ENCODE results near the gene RDH16. TPM values are rescaled to one million over a fixed set of nuclear protein-coding genes. Genes with fewer than 3 reads are reported as not detected.

RDH16 gene
- total and polyA plus RNA-seq, 7 donors, result under 0.01 to 1.1 (median 0.27) TPM; not detected in 2

DNA sequence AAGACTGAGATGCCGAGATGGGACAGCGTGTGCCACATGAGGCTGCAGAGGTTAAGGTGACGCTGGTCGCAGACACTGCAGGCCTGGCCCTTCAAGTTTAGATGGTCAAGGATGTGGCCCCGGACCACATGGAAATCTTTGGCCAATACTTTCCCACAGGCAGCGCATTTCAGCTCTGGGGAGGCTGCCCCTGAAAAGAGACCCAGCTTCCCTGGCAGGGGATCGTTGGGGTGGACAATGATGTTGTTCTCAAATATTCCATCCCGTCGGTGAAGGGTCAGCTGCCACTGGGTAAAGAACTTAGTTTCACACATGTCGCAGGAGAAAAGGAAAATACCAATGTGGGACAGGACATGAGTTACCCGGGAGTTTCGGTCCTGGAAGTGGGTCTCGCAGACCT lies 46.0 kb upstream of the RDH16 start:
- H3K27ac ChIP-seq, result no peak overlapping the region
- intact Hi-C loops (cut with DNase I), result loop anchor here (10.0 kb wide), 1 partner anchor 359 kb away; the partner anchor contains the start of gene ATP5F1B
- peaks cover 0 to 46% (median 33%) of the 10 kb centered on the region in 4 donors for H3K4me1 ChIP-seq
- no peak overlapping the region for H3K4me3 ChIP-seq
- no peaks in the 10 kb centered on the region for H3K9me3 ChIP-seq
- WGBS, 2 donors, result 94 to 95% methylated on average over 13 of the region's 13 CpGs
- peak; percentile 51 for DNase-seq
- peaks cover 20 to 63% (median 26%) of the 10 kb centered on the region in 4 donors for H3K36me3 ChIP-seq
- TF ChIP-seq, protein P1, sequence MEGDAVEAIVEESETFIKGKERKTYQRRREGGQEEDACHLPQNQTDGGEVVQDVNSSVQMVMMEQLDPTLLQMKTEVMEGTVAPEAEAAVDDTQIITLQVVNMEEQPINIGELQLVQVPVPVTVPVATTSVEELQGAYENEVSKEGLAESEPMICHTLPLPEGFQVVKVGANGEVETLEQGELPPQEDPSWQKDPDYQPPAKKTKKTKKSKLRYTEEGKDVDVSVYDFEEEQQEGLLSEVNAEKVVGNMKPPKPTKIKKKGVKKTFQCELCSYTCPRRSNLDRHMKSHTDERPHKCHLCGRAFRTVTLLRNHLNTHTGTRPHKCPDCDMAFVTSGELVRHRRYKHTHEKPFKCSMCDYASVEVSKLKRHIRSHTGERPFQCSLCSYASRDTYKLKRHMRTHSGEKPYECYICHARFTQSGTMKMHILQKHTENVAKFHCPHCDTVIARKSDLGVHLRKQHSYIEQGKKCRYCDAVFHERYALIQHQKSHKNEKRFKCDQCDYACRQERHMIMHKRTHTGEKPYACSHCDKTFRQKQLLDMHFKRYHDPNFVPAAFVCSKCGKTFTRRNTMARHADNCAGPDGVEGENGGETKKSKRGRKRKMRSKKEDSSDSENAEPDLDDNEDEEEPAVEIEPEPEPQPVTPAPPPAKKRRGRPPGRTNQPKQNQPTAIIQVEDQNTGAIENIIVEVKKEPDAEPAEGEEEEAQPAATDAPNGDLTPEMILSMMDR (IDR thresholded peaks at IDR 0.05), result no peak
- TF ChIP-seq POLR2AphosphoS5 (IDR thresholded peaks at IDR 0.05), result no peak
- no peak for TF ChIP-seq POLR2A (IDR thresholded peaks at IDR 0.05)
- TF ChIP-seq EP300 (IDR thresholded peaks at IDR 0.05), result no peak
- H3K27me3 ChIP-seq, result no peaks in the 10 kb centered on the region

- Histone ChIP-seq H3K4me1 (peaks cover 0 to 33% (median 21%) of the 10 kb centered on the region in 4 donors), H3K27me3 (no peaks in the 10 kb centered on the region), H3K27ac (no peak overlapping the region), H3K36me3 (peaks cover 20 to 64% (median 26%) of the 10 kb centered on the region in 4 donors), H3K4me3 (no peak overlapping the region), H3K9me3 (no peaks in the 10 kb centered on the region)
- no peak for TF ChIP-seq POLR2AphosphoS5 (IDR thresholded peaks at IDR 0.05)
- no peak for TF ChIP-seq POLR2A (IDR thresholded peaks at IDR 0.05)
- TF ChIP-seq, protein P1 (IDR thresholded peaks at IDR 0.05), result peak; percentile 17 to 57 (median 53)
- peak; percentile 77 for DNase-seq
- intact Hi-C loops (cut with DNase I), result loop anchor here (10.0 kb wide), 1 partner anchor 357 kb away; the partner anchor contains the start of gene ATP5F1B
- 16 to 40% methylated on average over 13 of the region's 13 CpGs for WGBS, 2 donors
Observed at GRCh38 chr12:57001448-57001906, 44.1 kb upstream of the RDH16 start.

DNA sequence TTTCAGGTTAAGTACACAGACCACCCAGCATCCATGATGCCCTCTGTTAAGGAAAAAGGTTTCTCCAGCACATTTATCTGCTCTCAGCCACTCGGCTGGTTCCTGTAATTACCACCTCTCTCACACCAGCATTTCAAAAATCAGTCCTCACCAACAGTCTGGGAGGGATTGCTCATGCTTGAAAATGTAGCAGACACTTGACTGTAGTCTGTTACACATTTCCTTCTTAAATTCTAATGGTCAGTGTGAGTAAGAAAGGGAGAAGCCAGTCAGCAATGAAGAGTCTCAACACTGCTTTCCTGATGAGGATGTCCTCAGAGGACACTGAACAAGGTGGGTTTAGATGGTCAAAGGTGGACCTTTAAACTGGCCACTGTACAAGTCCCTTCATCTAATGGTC lies 43.0 kb upstream of the RDH16 start:
- no peaks in the 10 kb centered on the region for H3K9me3 ChIP-seq
- no peaks in the 10 kb centered on the region for H3K27me3 ChIP-seq
- no peak overlapping the region for H3K4me3 ChIP-seq
- TF ChIP-seq, protein P1 (IDR thresholded peaks at IDR 0.05), result no peak
- TF ChIP-seq POLR2A (IDR thresholded peaks at IDR 0.05) (no peak), EP300 (IDR thresholded peaks at IDR 0.05) (no peak), POLR2AphosphoS5 (IDR thresholded peaks at IDR 0.05) (no peak)
- no peak overlapping the region for H3K27ac ChIP-seq
- H3K4me1 ChIP-seq, result peaks cover 0 to 30% (median 17%) of the 10 kb centered on the region in 4 donors
- WGBS, 2 donors, result 78 to 79% methylated on average over 1 of the region's 1 CpG
- DNase-seq, result peak; percentile 9
- intact Hi-C loops (cut with DNase I), result loop anchor here (10.0 kb wide), 1 partner anchor 356 kb away; the partner anchor contains the start of gene ATP5F1B
- H3K36me3 ChIP-seq, result peaks cover 21 to 69% (median 26%) of the 10 kb centered on the region in 4 donors

DNA sequence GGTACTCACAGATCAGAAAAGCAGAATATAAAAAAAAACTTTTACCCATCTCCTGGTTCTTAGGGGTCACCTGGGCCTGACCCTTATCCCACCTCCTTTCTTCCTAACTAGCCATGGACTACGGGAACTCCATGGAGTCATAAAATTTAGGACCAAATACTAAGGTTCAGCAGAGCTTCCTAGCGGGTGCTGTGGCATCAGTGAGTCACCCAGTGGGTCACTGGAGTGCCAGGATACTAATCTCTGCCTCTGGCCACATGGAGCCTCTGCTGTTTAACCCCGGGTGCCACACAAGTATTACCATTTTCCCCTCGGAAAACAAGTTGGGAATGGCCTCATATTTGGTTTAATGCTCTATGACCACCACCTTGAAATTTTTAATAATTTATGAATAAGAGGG lies 42.0 kb upstream of the RDH16 start:
- Histone ChIP-seq H3K4me3 (no peak overlapping the region), H3K27ac (no peak overlapping the region), H3K36me3 (peaks cover 23 to 71% (median 25%) of the 10 kb centered on the region in 4 donors), H3K27me3 (no peaks in the 10 kb centered on the region), H3K9me3 (no peaks in the 10 kb centered on the region), H3K4me1 (peaks cover 0 to 21% (median 9%) of the 10 kb centered on the region in 4 donors)
- no peak for TF ChIP-seq POLR2A (IDR thresholded peaks at IDR 0.05)
- TF ChIP-seq, protein P1 (IDR thresholded peaks at IDR 0.05), result no peak
- TF ChIP-seq POLR2AphosphoS5 (IDR thresholded peaks at IDR 0.05), result no peak
- no peak for TF ChIP-seq EP300 (IDR thresholded peaks at IDR 0.05)
- no peak for DNase-seq
- intact Hi-C loops (cut with DNase I), result no loop called here
- 86 to 91% methylated on average over 4 of the region's 4 CpGs for WGBS, 2 donors
